GM13976 (cell line): ENCODE results near the gene SCO2.
A peak's percentile ranks its signal among the peaks of the same experiment; 100 is the strongest.
"Not testable (repeated sequence)": the region's sequence is repeated elsewhere in the genome, so short reads cannot be mapped to it uniquely, and the experiment has no call there.

ENCODE experiments used
- DNase-seq: peaks from one replicate; pipeline ENCODE4 v3.0.0; 2012; ENCODE audit warnings: low spot score
- CTCF ChIP-seq: IDR thresholded peaks from 2 replicates; pipeline ENCODE4 v1.5.1; 2012; ENCODE audit warnings: borderline replicate concordance, mild to moderate bottlenecking; ENCODE audit not compliant: insufficient read depth; ENCODE audit errors: extremely low read depth, missing control alignments, control extremely low read depth
- in situ Hi-C: fragments of 300-500 bp; cut with MboI; formaldehyde crosslinking; loops from one replicate; pipeline ENCODE4 v1.12.0; 2022; ENCODE audit warnings: low sequenced_read_pairs, mixed read lengths, inconsistent platforms; ENCODE audit not compliant: unreplicated experiment

The SCO2 gene

GRCh38 chr22:50546326-50547262, 21.2 kb upstream of the SCO2 start:
- no peak for TF ChIP-seq CTCF
- in situ Hi-C loops, result no loop called here

DNA sequence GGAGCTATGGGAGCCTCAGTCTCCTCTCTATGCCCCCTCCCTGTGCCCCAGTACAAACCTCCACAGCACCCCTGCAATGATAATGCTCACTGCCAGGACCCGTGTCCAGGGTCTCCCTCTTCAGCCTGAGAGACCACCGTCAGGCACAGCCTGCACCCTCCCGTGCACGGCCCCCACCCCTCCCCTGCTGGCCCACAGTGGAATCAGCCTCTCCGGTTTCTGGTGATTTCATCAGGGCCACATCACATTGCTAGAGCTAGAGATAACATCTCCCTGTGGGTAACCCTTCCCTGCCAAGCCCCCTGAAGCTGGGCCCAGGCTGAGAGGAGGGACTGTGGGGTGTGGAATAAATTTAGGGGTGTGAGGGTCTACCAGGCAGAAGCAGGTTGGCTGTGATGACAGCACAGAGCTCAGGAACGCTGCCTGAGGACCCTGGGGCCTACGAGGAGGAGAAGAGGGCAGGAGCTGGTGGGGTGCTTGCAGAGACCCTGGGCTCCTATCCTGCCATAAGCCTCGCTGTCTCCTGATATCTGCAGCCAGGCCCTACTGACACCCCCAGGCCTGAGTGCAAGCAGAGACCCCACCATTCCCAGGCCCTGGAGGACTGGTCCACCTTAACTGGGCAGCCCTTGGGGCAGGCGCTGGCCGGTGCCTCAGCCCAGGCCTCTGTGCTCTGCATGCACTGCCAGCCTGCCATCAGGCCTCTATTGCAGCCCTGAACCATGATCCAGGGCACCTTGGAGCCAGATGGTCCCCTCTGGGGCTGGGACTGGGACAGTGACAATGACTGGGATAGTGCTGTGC, 20.3 kb upstream of the SCO2 start, which contains the start of gene KLHDC7B:
Gene KLHDC7B (plus strand): TSS at position 378 of the 804 bp plus-strand sequence. CDS start 345 bp downstream, at position 723.
- peak; percentile 26 for DNase-seq
- no peak for TF ChIP-seq CTCF
- in situ Hi-C loops, result no loop called here

More at GRCh38 chr22:50546326-50547262, 21.2 kb upstream of the SCO2 start:
- peak; percentile 26 for DNase-seq

- DNase-seq, result peak; percentile 37
- no peak for TF ChIP-seq CTCF
- in situ Hi-C loops, result no loop called here
Measured at GRCh38 chr22:50544746-50545253, 19.4 kb upstream of the SCO2 start.

DNA sequence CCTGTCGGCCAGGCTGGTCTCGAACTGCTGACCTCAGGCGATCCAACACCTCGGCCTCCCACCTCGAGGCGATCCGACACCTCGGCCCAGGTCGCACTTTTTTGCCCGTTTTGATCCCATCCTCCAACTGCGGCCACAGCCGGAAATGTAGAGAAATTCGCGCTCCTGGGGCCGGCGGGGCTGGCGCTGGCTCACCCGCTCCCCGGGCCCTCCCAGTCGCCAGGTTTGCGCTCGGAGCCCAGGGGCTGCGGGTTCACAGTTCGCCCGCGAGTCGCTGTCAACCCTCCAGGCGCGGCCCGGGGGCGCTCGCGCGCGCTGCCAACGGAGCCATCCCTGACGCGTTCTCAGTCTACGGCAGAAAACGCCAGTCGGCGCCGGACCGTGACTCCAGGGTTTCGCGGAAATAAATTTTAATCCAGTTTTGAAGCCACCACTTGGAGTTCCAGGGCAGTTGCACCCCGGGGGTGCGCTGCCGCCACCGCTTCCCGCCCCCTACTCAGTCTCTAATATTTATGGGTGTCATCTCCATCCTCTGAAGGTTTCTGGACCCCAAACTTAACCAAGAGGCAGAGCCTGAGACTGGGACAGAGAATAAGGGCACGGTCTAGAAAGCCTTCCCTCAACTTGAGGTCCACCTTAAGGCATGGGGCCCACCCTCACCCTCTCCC, 18.8 kb upstream of the SCO2 start:
- TF ChIP-seq CTCF, result peak; percentile 73
- peak; percentile 81 for DNase-seq
- in situ Hi-C loops, result no loop called here

- in situ Hi-C loops, result no loop called here
- DNase-seq, result peak; percentile 60
Measured at GRCh38 chr22:50542416-50542927, 17.1 kb upstream of the SCO2 start.

GRCh38 chr22:50541667-50542026, 16.2 kb upstream of the SCO2 start:
- DNase-seq, result peak; percentile 34
- in situ Hi-C loops, result not testable (repeated sequence)

More at GRCh38 chr22:50542416-50542927, 17.1 kb upstream of the SCO2 start:
- TF ChIP-seq CTCF, result no peak
